ENCODE results near the gene DLK1. TPM values are rescaled to one million over a fixed set of nuclear protein-coding genes. Genes with fewer than 3 reads are reported as not detected.

The DLK1 gene
- polyA plus RNA-seq, 2 of the 4 experiments (the other 2 are of a cell fraction): 0.06 TPM; not detected in 1

- CTCF ChIA-PET: no interaction called here
- Histone ChIP-seq H3K27ac (no peak overlapping the region), H3K4me3 (no peak overlapping the region), H3K4me2 (no peak overlapping the region), H3K9me3 (no peaks in the 10 kb centered on the region), H3K4me1 (no peaks in the 10 kb centered on the region)
- ATAC-seq (no peak), FAIRE-seq (no peak), DNase-seq (ENCODE audit: low read depth in 1 of 2, low spot score in 1 of 2) (no peak)
- POLR2A ChIA-PET: no interaction called here
- no peak for TF ChIP-seq CBX2 (IDR thresholded peaks at IDR 0.05; ENCODE audit: borderline replicate concordance, low read depth)
- TF ChIP-seq NFE2L2 (conservative IDR thresholded peaks at IDR 0.05; ENCODE audit: low read length): no peak
- no peak for TF ChIP-seq MYC (IDR thresholded peaks at IDR 0.05; ENCODE audit: borderline replicate concordance, low read length)
- TF ChIP-seq ATOH8 (CRISPR knock-in tag; IDR thresholded peaks at IDR 0.05; ENCODE audit: low read depth): no peak
- TF ChIP-seq, protein P1, sequence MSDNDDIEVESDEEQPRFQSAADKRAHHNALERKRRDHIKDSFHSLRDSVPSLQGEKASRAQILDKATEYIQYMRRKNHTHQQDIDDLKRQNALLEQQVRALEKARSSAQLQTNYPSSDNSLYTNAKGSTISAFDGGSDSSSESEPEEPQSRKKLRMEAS (IDR thresholded peaks at IDR 0.05): no peak
- no peak for TF ChIP-seq NR3C1 (IDR thresholded peaks at IDR 0.05)
- no peak for TF ChIP-seq HES2 (IDR thresholded peaks at IDR 0.05)
- TF ChIP-seq, protein P2, sequence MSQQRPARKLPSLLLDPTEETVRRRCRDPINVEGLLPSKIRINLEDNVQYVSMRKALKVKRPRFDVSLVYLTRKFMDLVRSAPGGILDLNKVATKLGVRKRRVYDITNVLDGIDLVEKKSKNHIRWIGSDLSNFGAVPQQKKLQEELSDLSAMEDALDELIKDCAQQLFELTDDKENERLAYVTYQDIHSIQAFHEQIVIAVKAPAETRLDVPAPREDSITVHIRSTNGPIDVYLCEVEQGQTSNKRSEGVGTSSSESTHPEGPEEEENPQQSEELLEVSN (IDR thresholded peaks at IDR 0.05; ENCODE audit: borderline replicate concordance, low read depth): no peak
- no peak for TF ChIP-seq TFCP2L1 (CRISPR knock-in tag; IDR thresholded peaks at IDR 0.05)
- no peak for TF ChIP-seq RCOR1 (IDR thresholded peaks at IDR 0.05; ENCODE audit: low read depth, low read length)
- TF ChIP-seq ESRRA (IDR thresholded peaks at IDR 0.05; ENCODE audit: borderline replicate concordance, low read length): no peak
- TF ChIP-seq KDM5A (IDR thresholded peaks at IDR 0.05): no peak
- WGBS (ENCODE audit: missing lambda C conversion rate): 38% methylated on average over 8 of the region's 8 CpGs
Measured at GRCh38 chr14:100775351-100775830, 48.7 kb downstream of the DLK1 start.

DNA sequence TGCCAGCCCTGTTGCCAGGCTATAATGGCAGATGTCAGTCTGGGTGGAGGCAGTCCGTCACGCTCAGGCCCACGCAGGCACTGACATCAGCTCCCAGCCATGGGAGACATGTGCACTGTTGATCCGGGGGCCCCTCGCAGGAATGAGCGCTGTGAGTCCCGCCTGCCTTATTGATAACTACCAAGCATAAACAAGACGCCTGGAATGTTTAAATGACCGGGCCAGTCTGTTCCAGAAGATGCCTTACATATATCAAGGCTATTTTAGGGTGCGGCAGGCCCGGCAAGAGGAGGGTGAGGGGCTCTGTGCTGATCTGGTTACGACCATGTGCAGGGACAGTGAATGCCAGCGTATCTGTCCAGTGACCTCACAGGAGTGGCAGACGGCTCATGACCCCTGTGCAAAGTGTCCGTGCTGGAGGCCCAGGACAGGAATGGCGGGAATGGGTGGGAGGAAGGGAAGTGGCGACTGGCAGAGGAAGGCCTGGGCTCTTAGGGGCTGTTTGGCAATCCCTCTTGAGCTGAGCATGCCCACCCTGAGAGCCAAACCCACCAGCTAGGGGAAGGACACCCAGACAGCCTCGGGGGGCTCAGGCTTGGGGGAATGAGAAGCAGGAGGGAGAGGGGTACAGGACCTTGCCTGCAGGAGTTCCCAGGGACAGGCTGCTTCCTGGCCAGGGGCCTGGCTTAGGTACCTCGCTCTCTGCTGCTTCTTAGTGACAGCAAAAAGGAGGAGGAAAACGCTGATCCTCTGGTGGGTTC is 49.3 kb downstream of the DLK1 start:
- TF ChIP-seq CTCF (IDR thresholded peaks at IDR 0.05): no peak
- no peak overlapping the region for H3K4me2 ChIP-seq
- FAIRE-seq (no peak), ATAC-seq (no peak), DNase-seq (ENCODE audit: low read depth in 1 of 2, low spot score in 1 of 2) (no peak)
- ChIA-PET POLR2A (no interaction called here), CTCF (interaction anchor here (0.7 kb wide), 1 partner anchor 66 kb away, joined by 3 read pairs; no protein-coding TSS in a partner anchor)
- no peaks in the 10 kb centered on the region for H3K4me1 ChIP-seq
- H3K27ac ChIP-seq: no peak overlapping the region
- 81% methylated on average over 18 of the region's 20 CpGs for WGBS (ENCODE audit: missing lambda C conversion rate)
- H3K9me3 ChIP-seq: no peaks in the 10 kb centered on the region
- H3K4me3 ChIP-seq: no peak overlapping the region

DNA sequence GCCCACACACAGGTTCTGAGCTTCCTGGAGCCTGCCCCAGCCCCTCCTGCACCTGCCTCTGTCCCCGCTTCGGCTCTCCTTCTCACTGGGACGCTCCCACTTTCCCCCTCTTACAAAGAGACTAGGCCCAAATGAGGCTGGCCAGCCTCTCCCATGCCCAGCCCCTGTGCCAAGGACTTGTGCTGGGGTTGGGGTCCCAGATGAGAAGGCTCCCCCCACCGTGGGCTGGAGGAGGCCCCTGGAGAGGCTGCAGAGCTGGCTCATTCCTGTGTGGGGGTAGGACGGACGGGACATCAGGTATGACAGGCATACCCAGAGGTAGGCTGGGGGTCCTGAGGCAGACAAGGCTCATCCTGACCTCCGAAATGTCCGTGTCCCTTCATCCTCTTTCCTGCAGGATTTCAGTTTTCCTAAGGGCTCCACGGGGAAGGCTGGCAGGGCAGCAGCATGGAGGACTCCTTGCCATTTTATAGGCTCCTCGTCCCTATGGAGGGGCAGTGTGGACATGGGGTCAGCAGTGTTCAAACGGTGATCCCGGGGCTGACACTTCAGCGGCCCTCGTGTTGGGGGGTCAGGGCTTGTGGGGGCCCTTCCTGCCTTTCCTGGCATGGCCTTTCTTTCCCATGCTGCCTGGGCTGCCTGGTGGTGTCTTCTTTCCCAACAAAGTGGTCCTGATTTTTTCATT is 50.1 kb downstream of the DLK1 start:
- DNase-seq (ENCODE audit: low read depth in 1 of 2, low spot score in 1 of 2) (no peak), FAIRE-seq (no peak), ATAC-seq (no peak)
- H3K9me3 ChIP-seq: no peaks in the 10 kb centered on the region
- POLR2A ChIA-PET: no interaction called here
- CTCF ChIA-PET: interaction anchor here (0.7 kb wide), 1 partner anchor 67 kb away, joined by 3 read pairs; no protein-coding TSS in a partner anchor
- WGBS (ENCODE audit: missing lambda C conversion rate): 46% methylated on average over 11 of the region's 14 CpGs
- no peak overlapping the region for H3K4me2 ChIP-seq
- H3K27ac ChIP-seq: no peak overlapping the region
- H3K4me1 ChIP-seq: no peaks in the 10 kb centered on the region
- TF ChIP-seq NPAS2 (CRISPR knock-in tag; IDR thresholded peaks at IDR 0.05; ENCODE audit: borderline replicate concordance): no peak
- TF ChIP-seq POLR2A (IDR thresholded peaks at IDR 0.05; ENCODE audit: low read length): no peak
- TF ChIP-seq PBX3 (IDR thresholded peaks at IDR 0.05): no peak
- H3K4me3 ChIP-seq: no peak overlapping the region

Measured in A549 (cell line).